ENCODE data around the gene AUP1. TPM values are rescaled to one million over a fixed set of nuclear protein-coding genes. Genes with fewer than 3 reads are reported as not detected.

AUP1 gene
- total and polyA plus RNA-seq, 2 of the 8 experiments (the other 6 are each of a cell fraction or from before 2014, with no cell fraction given) = 83.4 to 121 TPM

DNA sequence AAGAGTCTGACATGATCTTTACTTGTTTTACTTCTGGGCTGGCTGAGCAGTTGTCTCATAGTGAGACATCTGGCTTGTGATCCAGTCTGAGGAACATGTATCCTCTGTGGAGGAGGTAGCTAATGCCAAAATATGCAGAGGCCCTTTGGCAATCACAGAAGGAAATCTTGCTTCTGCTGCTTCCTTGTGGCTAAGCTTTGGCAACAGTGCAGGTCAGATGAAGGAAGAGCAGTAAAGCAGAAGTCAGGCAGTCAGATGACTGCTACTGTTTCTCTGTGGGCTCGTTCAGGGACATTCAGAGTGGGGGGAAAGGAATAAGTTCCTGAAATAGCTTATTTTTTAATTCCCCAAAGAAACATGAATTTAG is 47.3 kb upstream of the AUP1 start:
- no peaks in the 10 kb centered on the region for H3K9me3 ChIP-seq (ENCODE audit: insufficient read depth in 2 of 2, low read depth in 1 of 2, low read length in 1 of 2)
- H2BK5ac ChIP-seq (ENCODE audit: low read depth, low read length) = no peak overlapping the region
- H3K23me2 ChIP-seq (ENCODE audit: low read depth, low read length) = 0 out of 2 replicates have a peak, but pooled peaks cover 1% of the 10 kb centered on the region
- H3K14ac ChIP-seq (ENCODE audit: insufficient read length) = no peak overlapping the region
- no peak for FAIRE-seq
- H4K91ac ChIP-seq (replicated peaks; ENCODE audit: insufficient read length, low read length) = no peak overlapping the region
- no peak overlapping the region for H3K4me3 ChIP-seq (ENCODE audit: extremely low read depth in 1 of 4, insufficient read depth in 2 of 4, low read depth in 3 of 4, low read length in 4 of 4)
- no peak for DNase-seq (ENCODE audit: low read depth in 1 of 2, low spot score in 2 of 2)
- no peaks in the 10 kb centered on the region for H4K20me1 ChIP-seq (replicated peaks in 1 of 2; ENCODE audit: control insufficient read depth in 1 of 2, insufficient read depth in 2 of 2, low read length in 2 of 2)
- H3K27me3 ChIP-seq (replicated peaks in 1 of 4; ENCODE audit: control insufficient read depth in 3 of 4, extremely low read depth in 1 of 4, insufficient read depth in 3 of 4, low read length in 3 of 4) = no peaks in the 10 kb centered on the region
- no peak overlapping the region for H2AK5ac ChIP-seq (ENCODE audit: low read depth, low read length)
- no peak overlapping the region for H2AFZ ChIP-seq (ENCODE audit: low read length)
- no peaks in the 10 kb centered on the region for H3K4me1 ChIP-seq (replicated peaks in 1 of 4; ENCODE audit: control insufficient read depth in 3 of 4, insufficient read depth in 4 of 4, low read length in 3 of 4)
- no peak overlapping the region for H3K4ac ChIP-seq (replicated peaks; ENCODE audit: insufficient read length, low read depth, low read length)
- H3K18ac ChIP-seq (ENCODE audit: extremely low read depth, low read length) = no peak overlapping the region
- no peak overlapping the region for H3K4me2 ChIP-seq (ENCODE audit: insufficient read depth in 1 of 2, low read depth in 2 of 2, low read length in 2 of 2)
- H2BK12ac ChIP-seq (ENCODE audit: low read depth, low read length) = no peak overlapping the region
- no peak overlapping the region for H4K8ac ChIP-seq (ENCODE audit: extremely low read depth, insufficient read depth, low read length)
- H3K36me3 ChIP-seq (ENCODE audit: control insufficient read depth in 2 of 4, insufficient read depth in 4 of 4, low read length in 3 of 4) = no peaks in the 10 kb centered on the region
- no peaks in the 10 kb centered on the region for H3K79me2 ChIP-seq (ENCODE audit: control insufficient read depth in 1 of 2, insufficient read depth in 2 of 2, low read length in 2 of 2)
- no peak overlapping the region for H4K5ac ChIP-seq (ENCODE audit: insufficient read length, low read depth, low read length)
- no peak overlapping the region for H2BK120ac ChIP-seq (replicated peaks; ENCODE audit: low read depth, low read length)
- WGBS, 2 experiments (ENCODE audit: extremely low coverage in 1 of 2, insufficient coverage in 1 of 2, insufficient read length in 1 of 2, insufficient replicate concordance in 2 of 2, low coverage in 1 of 2, low lambda C conversion rate in 2 of 2, missing lambda C conversion rate in 1 of 2) = 81% methylated on average over 1 of the region's 1 CpG; no CpG with 5 or more reads in 1 of the 2 experiments
- H2BK20ac ChIP-seq (ENCODE audit: low read length) = no peak overlapping the region
- POLR2A ChIA-PET (ENCODE audit: partially characterized antibody) = interaction anchor here (1.4 to 1.5 kb wide), 2 partner anchors 10 to 79 kb away, joined by 4 to 5 read pairs; no protein-coding TSS in a partner anchor
- H3K23ac ChIP-seq (ENCODE audit: insufficient read length) = no peak overlapping the region
- H3K9ac ChIP-seq (replicated peaks in 1 of 4; ENCODE audit: extremely low read depth in 1 of 4, low read depth in 3 of 4, low read length in 3 of 4) = no peak overlapping the region
- no peaks in the 10 kb centered on the region for H3K79me1 ChIP-seq (ENCODE audit: low read depth, low read length)
- H3K27ac ChIP-seq (ENCODE audit: low read depth, low read length) = no peak overlapping the region
- H3K56ac ChIP-seq (replicated peaks; ENCODE audit: insufficient read length, low read depth, low read length) = no peak overlapping the region
- CTCF ChIA-PET (ENCODE audit: partially characterized antibody) = interaction anchor here (0.8 to 10.0 kb wide), 9 partner anchors 10 to 74 kb away, joined by 3 to 158 read pairs (median 4); no protein-coding TSS in a partner anchor
- H2BK15ac ChIP-seq (ENCODE audit: low read length) = no peak overlapping the region
- no peak for TF ChIP-seq POLR2AphosphoS5 (IDR thresholded peaks at IDR 0.05; ENCODE audit: low read depth, low read length)
- TF ChIP-seq PHF8 (conservative IDR thresholded peaks at IDR 0.05; ENCODE audit: low read depth, low read length) = no peak
- no peak for TF ChIP-seq POLR2A (IDR thresholded peaks at IDR 0.05; ENCODE audit: control extremely low read depth in 1 of 2, low read depth in 2 of 2, low read length in 2 of 2)
- TF ChIP-seq MAX (IDR thresholded peaks at IDR 0.05) = no peak
- no peak for TF ChIP-seq CTBP2 (IDR thresholded peaks at IDR 0.05; ENCODE audit: borderline replicate concordance, insufficient read depth, insufficient read length, low read length)
- no peak for TF ChIP-seq SIX5 (IDR thresholded peaks at IDR 0.05; ENCODE audit: low read depth, low read length)
- TF ChIP-seq SUZ12 (IDR thresholded peaks at IDR 0.05; ENCODE audit: low read length) = no peak
- TF ChIP-seq KDM1A (IDR thresholded peaks at IDR 0.05; ENCODE audit: borderline replicate concordance, low read length) = no peak
- no peak for TF ChIP-seq MAFK (IDR thresholded peaks at IDR 0.05; ENCODE audit: low read depth, low read length)
- no peak for TF ChIP-seq E2F6 (IDR thresholded peaks at IDR 0.05)
- no peak for TF ChIP-seq CREB1 (IDR thresholded peaks at IDR 0.05)
- TF ChIP-seq TAF1 (IDR thresholded peaks at IDR 0.05; ENCODE audit: low read depth, low read length) = no peak
- no peak for TF ChIP-seq GABPA (IDR thresholded peaks at IDR 0.05; ENCODE audit: borderline replicate concordance, insufficient read depth, low read length)
- no peak for TF ChIP-seq SIRT6 (IDR thresholded peaks at IDR 0.05; ENCODE audit: low read length)
- TF ChIP-seq BRCA1 (IDR thresholded peaks at IDR 0.05; ENCODE audit: low read depth, low read length) = no peak
